Stimulated activated CD8-positive, alpha-beta memory T cell treated with anti-CD3 and anti-CD28 coated beads, Interleukin-12 subunit alpha, Interleukin-12 subunit beta, amount 100 ng/mL, for 24 hours (primary cell): Measurements from ENCODE around the gene CNTF.
"Not testable (repeated sequence)": the region's sequence is repeated elsewhere in the genome, so short reads cannot be mapped to it uniquely, and the experiment has no call there.

Experiments
- DNase-seq: peaks from one replicate; pipeline ENCODE4 v3.0.0-alpha.2; 2020; ENCODE audit errors: extremely low read depth

CNTF gene, protein sequence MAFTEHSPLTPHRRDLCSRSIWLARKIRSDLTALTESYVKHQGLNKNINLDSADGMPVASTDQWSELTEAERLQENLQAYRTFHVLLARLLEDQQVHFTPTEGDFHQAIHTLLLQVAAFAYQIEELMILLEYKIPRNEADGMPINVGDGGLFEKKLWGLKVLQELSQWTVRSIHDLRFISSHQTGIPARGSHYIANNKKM

DNA sequence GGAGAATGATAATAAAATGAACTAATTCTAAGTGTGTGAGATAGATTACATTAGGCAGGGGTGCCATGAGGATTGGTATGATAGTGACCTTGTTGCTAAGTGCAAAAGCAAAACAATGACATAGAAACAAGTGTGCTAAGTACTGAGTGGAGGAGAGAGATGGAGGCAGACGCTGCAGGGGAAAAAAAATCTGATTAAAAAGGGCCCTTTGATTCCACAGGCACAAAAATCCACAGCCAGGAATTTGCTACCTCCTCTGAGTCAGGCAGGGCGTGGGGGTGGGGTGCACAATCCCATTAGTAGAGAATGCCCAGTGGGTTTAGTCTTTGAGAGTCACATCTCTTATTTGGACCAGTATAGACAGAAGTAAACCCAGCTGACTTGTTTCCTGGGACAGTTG, at the start of gene CNTF:
CNTF (plus strand) TSS at position 322 of the 400 bp plus-strand sequence. CDS start 88 bp downstream, outside the sequence.
- DNase-seq = no peak

DNA sequence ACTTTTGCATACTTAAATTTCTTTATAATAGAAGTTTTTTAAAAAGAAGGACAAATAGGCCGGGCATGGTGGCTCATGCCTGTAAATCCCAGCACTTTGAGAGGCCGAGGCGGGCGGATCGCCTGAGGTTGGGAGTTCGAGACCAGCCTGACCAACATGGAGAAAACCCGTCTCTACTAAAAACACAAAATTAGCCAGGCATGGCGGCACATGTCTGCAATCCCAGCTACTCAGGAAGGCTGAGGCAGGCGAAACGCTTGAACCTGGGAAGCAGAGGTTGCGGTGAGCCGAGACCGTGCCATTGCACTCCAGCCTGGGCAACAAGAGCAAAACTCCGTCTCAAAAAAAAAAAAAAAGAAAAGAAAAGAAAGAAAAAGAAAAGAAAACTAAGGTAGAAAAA, 49.6 kb upstream of the CNTF start:
- not testable (repeated sequence) for DNase-seq

DNA sequence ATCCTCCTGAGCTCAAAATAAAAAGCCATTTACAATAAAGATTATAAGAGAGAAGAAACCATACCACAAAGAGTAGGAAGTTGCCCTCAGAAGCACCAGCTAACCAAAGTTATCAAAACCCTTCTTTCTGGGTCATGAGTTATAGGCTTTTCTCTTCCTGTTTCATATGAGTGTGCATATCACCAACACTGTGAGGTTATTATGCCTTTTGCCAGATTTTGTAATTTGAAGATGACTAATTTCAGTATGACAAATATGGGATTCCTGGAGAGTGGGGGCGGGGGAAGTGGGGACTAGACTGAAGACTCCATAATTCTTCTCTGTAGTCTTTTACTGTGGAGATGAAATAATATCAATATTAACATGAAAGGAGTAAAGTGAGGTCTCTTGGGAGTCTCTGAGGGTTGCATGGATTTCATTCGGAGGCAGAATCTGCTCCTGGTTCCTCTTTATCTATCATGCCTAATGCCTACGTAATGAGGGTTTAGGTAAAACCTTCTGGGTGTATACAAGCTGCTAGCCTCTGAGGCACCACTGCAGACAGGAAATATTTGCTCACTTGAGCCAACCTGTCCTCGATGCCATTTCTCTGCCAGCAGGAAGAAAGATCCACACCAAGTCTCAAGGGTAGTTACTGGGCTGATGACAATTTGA, 48.9 kb upstream of the CNTF start:
- peak; percentile 47 for DNase-seq

DNA sequence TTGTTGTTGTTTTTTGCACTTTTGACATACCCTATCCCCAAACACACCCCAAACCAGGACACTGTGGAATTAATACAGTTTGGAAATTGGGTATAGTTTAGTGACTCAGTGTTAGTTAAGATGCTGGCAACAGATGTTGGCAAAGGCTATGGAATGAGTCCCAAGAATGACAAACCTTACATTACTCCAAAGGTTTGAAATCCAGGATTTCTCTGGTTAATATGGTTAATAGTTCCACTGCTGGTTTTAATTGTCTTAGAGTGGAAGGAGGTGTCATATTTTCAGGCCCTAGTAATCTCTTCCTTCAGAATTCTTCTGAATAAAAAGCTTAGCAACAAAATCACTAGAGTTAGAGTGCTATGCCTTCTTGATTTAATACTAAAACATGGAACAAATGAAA, 47.6 kb upstream of the CNTF start:
- DNase-seq = no peak

DNA sequence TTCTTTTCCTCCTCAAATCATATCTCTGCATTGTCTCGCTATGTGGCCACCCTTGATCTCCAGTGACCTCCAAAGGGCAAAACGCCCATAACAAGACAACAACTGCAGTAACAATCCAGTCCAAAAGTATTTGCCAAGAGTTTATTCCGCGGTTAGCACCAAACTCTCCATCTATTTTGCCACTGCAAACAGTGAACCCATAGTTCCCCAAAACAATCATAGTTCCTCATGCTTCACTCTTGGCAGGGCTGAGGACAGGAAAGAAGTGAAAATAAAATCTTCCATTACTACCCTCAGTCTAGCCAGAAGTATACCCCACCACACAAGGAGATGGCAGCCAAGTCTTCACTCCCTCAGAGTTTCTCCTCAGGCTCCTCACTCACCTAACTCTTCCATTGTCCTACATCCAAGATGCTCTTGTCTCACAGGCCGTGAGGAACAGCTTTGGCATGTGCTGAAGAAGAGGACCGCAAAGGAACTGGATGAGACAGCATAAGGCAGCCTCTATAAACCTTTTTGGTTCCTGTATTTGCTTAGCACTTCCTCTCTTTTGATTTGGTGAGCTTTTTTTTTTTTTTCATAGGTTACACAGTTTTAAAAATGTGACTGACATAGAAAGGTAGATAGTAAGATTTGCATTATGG, 47.0 kb upstream of the CNTF start, which contains the start of gene LPXN:
LPXN (minus strand) TSS at position 480 of the 644 bp plus-strand sequence; CDS start at position 396, 84 bp downstream.
- no peak for DNase-seq

DNA sequence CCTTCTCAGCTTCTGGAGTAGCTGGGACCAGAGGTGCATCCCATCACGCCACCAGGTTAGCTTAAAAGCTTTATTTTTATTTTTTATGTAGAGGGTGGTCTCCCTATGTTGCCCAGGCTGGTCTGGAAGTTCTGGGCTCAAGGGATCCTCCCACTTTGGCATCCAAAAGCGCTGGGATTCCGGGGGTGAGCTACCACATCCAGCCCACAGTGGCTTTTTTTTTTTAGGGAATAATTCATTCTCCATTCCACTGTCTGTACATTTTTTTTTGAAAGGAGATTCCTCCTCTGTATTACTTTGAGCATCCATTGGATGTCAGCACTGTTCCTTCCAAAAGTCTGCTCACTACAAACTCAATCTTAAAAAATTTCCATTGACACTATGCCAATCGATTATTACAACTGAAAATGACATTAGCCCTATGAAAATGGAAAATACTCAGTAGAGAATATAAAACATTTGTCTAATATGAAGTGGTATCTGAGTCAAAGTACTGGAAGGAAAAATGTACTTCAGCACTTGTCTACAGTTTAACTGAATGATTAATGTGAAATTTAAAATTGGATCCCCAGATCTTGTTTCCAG, 45.5 kb upstream of the CNTF start:
- no peak for DNase-seq

DNA sequence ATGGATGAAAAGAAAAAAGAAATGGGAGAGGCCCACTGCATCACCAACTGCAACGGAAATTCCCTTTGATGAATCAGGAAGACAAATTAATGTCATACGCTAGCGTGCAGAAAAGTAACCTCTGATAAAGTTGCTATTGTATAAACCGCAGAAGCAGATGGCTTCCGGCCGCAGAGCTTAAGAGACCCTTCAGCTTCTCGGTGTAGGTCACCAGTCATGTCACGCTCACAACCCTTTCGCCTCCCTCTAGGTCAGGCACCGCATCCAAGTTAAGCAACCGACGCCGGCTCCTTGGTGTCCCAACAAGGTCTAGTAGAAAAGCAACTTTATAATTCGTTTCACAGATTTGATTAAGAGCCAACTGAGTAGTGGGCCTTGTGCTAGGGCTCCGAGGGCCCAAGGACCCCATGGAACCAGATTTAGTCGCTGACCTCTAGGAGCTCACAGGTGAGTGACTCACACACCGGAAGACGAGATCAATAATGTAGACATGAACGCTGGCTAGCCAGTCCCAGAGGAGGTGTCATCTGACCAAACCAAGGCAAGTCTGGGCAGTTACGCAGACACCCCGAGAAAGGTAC, 44.8 kb upstream of the CNTF start:
- DNase-seq = peak; percentile 52

DNA sequence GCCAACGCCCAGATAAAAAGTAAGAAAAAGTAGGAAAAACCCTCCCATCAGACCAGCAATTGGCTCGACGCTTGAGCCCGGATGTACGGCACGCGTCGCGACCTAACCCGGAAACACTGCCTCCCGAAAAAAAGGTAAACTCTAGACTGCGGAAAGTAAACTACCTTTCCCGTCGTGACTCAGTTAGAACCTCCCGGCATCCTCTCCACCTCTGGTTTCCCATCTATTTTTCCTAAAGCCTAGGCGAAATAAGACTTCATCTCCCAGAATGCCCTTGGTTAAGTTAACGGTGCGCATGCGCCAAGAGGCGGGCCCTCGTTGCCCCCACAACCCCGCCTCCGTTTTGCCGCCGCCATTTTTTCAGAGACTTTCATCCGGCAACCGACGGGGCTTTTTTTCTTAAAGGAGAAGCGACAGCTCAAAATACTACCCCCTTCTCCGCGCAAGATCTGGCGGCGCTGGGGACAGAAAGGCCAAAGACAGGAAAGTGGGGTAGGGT, 44.3 kb upstream of the CNTF start:
- peak; percentile 89 for DNase-seq

DNA sequence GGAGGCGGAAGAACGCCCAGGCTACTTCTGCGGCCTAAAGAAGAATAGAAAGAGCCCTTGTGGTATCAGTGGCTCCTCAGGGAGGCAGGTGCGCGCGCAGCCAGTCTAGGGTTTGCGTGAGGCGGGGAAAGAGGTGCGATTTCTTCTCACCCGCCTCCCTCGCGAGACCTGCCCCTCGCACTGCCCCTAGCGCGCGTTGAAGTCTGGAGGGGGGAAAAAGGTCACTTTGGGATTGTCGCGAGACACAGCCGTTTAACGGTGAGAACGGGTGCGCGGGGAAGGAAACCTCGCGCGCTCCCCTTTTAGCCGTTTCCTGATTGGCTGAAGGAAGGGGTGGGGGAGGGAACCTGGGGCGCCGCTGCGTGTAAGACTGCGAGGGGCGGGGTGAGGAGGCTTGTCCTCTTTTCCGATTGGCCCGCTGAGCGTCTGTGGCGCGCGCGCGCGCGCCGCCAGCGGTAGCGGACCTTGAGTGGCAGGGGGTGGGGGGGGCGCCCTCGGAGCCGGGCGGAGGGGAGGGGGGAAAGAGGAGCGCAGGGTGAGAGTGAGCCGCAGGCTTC, 43.8 kb upstream of the CNTF start, which contains the start of gene ZFP91:
ZFP91 (plus strand) TSS at position 429 of the 557 bp plus-strand sequence. CDS start 219 bp downstream, outside the sequence.
- DNase-seq = peak; percentile 94

DNA sequence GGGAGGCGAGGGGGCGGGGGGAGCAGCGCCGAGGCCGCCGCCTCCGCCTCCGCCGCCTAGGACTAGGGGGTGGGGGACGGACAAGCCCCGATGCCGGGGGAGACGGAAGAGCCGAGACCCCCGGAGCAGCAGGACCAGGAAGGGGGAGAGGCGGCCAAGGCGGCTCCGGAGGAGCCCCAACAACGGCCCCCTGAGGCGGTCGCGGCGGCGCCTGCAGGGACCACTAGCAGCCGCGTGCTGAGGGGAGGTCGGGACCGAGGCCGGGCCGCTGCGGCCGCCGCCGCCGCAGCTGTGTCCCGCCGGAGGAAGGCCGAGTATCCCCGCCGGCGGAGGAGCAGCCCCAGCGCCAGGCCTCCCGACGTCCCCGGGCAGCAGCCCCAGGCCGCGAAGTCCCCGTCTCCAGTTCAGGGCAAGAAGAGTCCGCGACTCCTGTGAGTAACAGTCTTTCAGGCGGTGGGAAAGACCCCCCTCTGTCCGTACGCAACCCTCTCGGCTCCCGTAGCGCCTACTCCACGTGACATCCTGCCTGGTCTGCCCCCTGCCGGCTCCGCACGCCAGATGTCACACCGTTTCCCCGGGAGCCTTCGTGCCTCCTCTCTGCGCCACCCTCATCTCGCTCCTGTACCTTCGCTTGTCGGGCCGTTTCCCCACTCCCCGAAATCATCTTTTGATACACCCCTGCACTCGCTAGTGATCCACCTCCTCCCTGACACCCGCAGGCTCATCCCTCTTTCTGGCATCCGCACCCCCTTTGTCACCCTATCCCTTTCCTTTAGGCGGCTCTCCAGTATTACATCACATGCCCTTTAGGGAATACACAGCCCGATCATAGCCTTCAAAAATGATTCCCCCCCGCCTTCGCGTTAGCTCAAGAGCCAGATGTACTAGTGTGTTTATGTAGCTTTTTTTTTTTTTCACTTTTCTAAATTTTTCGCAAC, 43.0 kb upstream of the CNTF start:
- DNase-seq = peak; percentile 81

DNA sequence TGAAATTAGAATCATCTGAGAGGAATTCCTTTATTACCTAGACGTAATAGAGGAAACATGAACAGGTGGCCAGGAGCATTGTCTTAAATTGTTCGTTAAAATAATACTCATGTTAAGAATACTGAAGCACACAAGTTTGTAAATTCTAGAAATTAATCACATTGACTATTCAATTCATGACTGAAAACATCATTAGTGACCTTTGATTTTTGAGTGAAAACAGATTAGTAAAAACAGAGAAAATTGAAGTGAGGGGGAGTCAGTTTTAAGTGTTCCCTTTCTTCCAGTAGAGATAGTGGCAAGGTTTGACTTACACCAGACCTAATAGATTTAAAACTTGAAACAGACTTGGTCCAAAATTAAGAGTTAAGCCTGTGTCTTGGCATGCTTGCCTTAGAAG, 42.2 kb upstream of the CNTF start:
- no peak for DNase-seq

DNA sequence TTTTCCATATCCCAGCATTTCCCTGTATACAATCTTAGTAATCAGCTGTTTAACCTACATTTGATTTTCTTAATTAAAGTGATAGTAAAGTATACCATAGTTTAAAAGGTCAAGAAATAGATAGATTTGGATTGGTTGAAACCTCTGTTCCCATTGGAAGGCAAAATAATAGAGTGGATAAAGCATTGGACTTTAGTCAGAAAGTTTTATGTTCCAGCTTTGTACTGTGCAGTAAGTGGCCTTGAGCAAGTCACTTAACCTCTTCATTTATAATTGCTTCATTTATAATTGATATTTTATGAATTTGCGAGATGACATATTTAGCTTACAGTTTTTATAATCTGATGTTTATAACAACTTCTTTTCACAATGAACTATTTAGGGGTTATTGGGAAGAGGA, 40.0 kb upstream of the CNTF start:
- no peak for DNase-seq

DNA sequence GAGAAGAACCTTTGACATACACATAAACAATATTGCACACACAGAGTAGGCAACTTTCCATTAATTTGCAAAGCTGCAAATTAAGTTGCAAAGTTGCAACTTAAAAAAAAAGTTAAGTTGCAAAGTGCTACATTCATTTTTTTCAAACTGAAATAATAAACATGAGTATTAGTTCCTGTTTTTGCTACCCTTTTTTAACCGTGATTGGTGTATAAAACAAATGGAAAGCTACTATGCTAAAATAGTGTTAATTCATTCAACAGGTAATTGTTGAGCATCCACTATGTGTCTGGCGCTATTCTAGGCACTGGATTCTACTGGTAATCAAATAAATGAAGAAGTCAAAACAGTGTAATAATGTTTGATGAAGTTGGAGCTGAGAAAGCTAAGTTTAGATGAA, 35.5 kb upstream of the CNTF start:
- no peak for DNase-seq

DNA sequence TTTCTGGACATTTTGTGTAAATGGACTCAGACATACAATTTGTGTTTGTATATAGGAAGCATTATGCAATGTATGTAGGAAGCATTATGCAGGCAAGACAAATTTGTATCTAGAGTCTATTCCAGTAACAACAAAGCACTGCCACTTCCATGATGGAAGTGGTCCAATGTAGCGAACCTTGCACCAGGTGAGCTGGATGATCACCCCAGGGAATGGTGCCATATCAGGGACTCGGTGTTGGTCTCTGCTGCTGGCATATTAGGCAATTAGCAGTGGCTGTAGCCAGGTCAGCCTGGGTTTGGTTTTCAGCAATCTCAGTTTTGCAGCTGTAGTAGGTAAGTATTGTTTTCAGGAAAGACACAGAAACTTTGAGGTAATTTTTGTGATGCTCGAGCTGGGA, 30.8 kb upstream of the CNTF start:
- DNase-seq = no peak

DNA sequence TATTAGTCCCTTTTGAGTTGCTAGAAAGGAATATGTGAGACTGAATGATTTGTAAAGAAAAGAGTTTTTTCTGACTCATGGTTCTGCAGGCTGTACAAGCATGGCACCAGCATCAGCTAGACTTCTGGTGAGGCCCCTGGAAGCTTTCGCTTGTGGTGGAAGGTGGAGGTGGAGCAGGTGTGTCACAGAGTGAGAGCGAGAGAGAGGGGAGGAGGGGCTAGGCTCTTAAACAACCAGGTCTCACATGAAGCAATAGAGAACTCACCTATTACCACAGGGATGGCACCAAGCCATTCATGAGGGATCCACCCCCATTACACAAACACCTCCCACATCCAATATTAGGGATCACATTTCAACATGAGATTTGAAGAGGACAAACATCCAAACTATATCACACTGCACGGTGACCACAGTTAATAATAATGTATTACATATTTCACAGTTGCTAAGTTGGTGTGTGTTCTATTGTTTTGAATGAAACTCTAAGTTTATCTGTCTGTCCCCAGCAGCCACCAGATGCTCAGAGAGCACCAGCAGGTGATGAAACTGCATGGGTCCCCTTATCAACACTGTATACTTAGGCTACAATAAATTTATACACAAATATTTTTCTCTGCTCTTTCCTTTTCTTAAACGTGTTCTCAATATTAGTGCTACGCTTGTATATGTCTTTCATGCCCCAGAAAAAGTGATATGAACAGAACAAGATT, 29.5 kb upstream of the CNTF start:
- DNase-seq = no peak

DNA sequence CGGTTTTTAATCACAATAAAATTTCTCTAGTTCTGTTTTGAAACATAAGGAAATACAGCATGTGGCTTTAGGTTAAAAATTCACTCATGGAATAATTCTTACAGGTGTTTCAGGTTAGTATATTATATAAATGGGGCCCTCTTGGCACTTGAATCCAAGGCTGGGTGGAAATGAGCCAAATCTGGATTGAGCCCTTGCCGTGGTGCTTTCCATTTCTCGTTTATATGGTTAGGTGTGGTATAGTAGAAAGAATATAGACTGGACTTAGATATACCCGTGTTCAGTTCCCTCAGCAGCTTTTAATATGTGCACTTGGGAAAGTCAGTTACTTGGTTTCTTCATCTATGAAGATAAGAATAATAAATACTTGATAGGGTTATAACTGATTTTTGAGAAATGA, 27.6 kb upstream of the CNTF start:
- DNase-seq = no peak

DNA sequence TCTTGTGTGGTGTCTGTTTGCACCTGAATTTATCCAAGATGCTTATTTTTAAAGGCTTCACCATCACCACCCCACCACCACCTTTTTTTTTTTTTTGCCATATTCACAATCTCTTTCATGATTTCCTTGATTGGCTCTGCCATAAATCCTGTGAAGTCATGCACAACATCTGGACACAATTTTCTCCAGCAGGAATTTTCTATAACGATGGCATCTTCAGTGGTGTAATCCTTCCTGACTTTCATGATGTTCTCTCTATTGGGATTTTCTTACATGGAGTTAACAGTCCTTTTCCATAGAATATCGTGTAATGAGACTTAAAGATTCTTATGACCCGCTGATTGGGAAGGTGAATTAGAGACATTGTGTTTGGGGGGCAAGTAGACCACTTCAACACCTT, 25.8 kb upstream of the CNTF start:
- DNase-seq = no peak

DNA sequence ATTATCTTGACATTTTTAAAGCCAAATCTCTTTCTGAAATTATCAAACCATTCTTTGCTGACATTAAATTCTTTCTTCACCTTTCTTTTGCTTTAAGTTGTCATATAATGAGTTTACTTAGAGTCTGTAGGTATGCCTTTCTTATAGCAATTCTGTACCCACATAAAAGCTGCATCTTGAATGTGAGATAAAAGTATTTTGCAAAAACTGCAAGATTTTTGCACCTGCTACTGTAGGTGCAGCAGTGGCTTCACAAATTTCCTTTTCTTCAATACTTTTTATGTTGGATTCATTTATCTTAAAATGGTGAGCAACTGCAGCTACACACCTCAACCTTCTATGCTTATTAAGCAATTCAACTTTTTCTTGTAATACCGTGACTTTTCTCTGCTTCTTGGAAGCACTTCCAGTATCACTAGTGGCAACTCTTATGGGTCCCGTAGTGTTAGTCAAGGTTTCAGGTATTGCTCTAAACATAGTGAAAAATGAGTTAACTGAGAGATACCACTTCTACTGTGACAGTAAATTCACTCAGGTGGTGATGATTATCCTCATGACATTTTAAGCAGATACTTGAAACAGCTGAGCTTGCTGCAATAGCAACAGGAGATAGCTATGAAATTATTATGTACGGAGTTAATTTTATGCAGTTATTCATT, 24.9 kb upstream of the CNTF start:
- DNase-seq = no peak

DNA sequence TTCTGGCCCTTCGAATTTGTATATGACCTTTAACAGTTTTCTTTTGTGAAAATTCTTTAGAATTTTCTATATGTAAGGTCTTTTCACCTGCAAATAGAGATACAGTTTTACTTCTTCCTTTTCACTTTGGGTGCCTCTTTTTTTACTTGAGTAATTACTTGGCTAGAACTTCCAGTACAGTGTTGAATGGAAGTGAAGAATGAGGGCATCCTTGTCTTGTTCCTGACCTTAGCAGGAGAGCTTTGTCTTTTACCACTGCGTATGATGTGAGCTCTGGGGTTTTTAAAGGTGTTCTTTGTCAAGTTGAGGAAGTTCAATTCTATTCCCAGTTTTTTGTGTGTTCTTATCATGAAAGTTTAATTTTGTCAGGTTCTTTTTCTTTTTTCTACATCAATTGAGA, 22.0 kb upstream of the CNTF start:
- no peak for DNase-seq
